HG03108 (cell line): ENCODE results near the gene GABRB1.
"Not testable (repeated sequence)": the region's sequence is repeated elsewhere in the genome, so short reads cannot be mapped to it uniquely, and the experiment has no call there.

Experiments used
- ATAC-seq: cut with Tn5 transposase; IDR thresholded peaks from one replicate; pipeline ENCODE4 v1.9.1; 2021; ENCODE audit warnings: moderate library complexity; ENCODE audit not compliant: unreplicated experiment

The GABRB1 gene

GRCh38 chr4:47278631-47279030 is 247.3 kb downstream of the GABRB1 start:
- no peak for ATAC-seq

- no peak for ATAC-seq
Observed at GRCh38 chr4:47287735-47288134, 256.4 kb downstream of the GABRB1 start.

- no peak for ATAC-seq
Observed at GRCh38 chr4:47289805-47290204, 258.4 kb downstream of the GABRB1 start.

- ATAC-seq: not testable (repeated sequence)
Observed at GRCh38 chr4:47290873-47291272, 259.5 kb downstream of the GABRB1 start.

- ATAC-seq: no peak
Observed at GRCh38 chr4:47309165-47309564, 277.8 kb downstream of the GABRB1 start.

- no peak for ATAC-seq
Observed at GRCh38 chr4:47312170-47312569, 280.8 kb downstream of the GABRB1 start.

- ATAC-seq: no peak
Observed at GRCh38 chr4:47313384-47313783, 282.0 kb downstream of the GABRB1 start.

- ATAC-seq: peak; percentile 49
Observed at GRCh38 chr4:47315346-47315745, 284.0 kb downstream of the GABRB1 start.

- ATAC-seq: no peak
Observed at GRCh38 chr4:47326025-47326424, 294.7 kb downstream of the GABRB1 start.

GRCh38 chr4:47330866-47331265 is 299.5 kb downstream of the GABRB1 start:
- ATAC-seq: no peak

GRCh38 chr4:47334652-47335051 is 303.3 kb downstream of the GABRB1 start:
- no peak for ATAC-seq

- no peak for ATAC-seq
Observed at GRCh38 chr4:47337893-47338292, 306.5 kb downstream of the GABRB1 start.

- no peak for ATAC-seq
Observed at GRCh38 chr4:47340914-47341313, 309.5 kb downstream of the GABRB1 start.

- no peak for ATAC-seq
Observed at GRCh38 chr4:47342796-47343195, 311.4 kb downstream of the GABRB1 start.

GRCh38 chr4:47349326-47349725 is 318.0 kb downstream of the GABRB1 start:
- ATAC-seq: no peak

- no peak for ATAC-seq
Observed at GRCh38 chr4:47355568-47355967, 324.2 kb downstream of the GABRB1 start.

GRCh38 chr4:47359891-47360290 is 328.5 kb downstream of the GABRB1 start:
- no peak for ATAC-seq

- no peak for ATAC-seq
Observed at GRCh38 chr4:47367761-47368160, 336.4 kb downstream of the GABRB1 start.

GRCh38 chr4:47368211-47368610 is 336.8 kb downstream of the GABRB1 start:
- no peak for ATAC-seq

- ATAC-seq: no peak
Observed at GRCh38 chr4:47372561-47372960, 341.2 kb downstream of the GABRB1 start.

GRCh38 chr4:47373174-47373573 is 341.8 kb downstream of the GABRB1 start:
- ATAC-seq: no peak

GRCh38 chr4:47373709-47374108 is 342.3 kb downstream of the GABRB1 start:
- ATAC-seq: no peak

GRCh38 chr4:47374477-47374876 is 343.1 kb downstream of the GABRB1 start:
- no peak for ATAC-seq

GRCh38 chr4:47378021-47378530 is 346.7 kb downstream of the GABRB1 start:
- ATAC-seq: not testable (repeated sequence)
